HG03520 (cell line): ENCODE results near the gene RSF1.

Experiments
- ATAC-seq: cut with Tn5 transposase; IDR thresholded peaks from one replicate; pipeline ENCODE4 v1.9.1; 2021; ENCODE audit warnings: mild to moderate bottlenecking, moderate library complexity; ENCODE audit not compliant: unreplicated experiment

Gene RSF1

DNA sequence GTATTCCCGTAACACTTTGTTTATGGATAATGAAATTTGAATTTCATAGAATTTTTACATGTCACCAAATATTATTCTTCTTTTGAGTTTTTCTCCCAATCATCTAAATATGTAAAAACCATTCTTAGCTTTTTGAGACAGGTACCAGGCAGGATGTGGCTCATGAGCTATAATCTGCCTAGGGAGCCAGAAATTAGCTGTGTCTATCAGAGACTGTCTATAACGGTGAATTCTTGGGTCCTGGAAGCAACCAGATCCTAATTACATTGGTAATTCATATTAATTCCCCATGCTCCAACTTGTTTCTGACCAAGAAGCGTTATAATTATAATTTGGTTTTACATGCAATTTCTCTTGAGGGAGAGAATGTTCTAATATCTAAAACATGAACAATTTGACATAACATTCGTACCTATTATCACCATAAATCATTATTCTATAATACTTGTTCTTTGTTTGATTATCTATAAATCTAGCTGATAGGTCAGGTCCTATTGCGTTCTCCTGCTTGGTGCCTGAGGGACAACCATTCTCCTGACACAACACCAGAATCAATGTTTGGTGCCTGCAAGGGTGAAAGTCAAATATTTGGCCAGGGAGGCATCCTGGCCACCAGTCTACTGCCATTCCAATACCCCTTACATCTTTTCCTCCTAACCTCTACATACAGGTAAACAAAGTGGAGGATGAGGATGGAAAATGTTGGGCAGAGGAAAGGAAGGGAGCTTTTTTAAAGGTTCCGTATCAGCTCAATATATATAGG, 69.9 kb downstream of the RSF1 start:
- no peak for ATAC-seq

DNA sequence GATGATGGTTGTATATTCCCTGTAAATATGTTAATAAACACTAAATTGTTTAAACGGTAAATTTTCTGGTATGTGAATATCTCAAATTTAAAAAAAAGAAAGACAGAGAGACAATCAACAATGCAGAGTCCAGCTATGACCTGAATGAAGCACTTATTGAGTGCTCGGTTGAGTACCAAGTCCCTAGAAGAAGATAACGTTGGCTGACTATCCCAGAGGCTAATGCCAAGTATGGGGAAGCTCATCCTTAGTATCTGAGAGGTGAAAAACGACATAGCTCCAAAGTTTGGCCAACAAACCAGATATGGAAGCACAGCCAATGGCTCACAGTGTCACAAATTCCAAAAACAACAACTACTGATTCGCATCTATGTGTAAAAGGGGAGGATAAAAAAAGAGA, 71.3 kb downstream of the RSF1 start:
- ATAC-seq, result no peak

DNA sequence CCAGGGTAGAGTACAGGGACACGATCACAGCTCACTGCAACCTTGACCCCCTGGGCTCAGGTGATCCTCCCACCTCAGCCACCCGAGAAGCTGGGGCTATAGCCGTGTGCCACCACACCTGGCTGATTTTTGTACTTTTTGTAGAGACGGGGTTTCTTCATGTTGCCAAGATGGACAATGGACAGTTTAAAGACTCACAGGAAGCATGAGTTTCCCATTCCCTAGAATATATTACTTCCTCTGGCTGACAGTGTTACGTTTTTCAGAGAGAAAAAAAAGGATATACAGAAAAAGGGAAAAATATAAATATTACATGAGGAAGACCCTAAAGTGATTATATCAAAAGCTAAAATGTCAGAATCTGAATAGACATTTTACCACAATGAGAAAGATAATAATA, 72.3 kb downstream of the RSF1 start:
- ATAC-seq, result no peak

DNA sequence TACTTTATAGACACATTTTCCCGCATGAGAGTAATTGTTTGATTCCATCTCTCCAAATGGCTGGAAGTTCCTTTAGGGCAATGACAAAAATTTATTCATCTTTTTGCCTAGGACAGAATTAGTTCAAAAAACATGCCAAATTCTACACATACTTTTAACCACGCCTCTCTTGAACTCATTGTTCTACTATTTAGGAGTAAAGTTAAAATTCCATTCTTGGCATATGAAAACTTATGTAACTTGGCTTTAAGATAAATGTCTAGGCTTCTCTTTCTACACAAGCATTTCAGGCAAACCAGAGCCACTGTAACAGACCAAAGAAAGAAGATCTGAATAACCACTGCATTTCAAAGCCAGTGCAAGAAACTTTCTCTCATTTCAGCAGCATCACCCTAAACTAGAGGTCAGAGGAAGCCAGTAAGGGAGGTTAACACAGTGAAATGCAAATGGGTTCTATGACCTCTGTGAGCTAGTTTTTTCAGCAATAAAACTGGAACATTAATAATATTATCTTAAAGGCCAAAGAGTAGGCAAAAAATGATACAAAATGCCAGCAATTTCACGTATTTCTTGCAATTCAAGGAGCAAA, 73.0 kb downstream of the RSF1 start:
- ATAC-seq, result no peak

DNA sequence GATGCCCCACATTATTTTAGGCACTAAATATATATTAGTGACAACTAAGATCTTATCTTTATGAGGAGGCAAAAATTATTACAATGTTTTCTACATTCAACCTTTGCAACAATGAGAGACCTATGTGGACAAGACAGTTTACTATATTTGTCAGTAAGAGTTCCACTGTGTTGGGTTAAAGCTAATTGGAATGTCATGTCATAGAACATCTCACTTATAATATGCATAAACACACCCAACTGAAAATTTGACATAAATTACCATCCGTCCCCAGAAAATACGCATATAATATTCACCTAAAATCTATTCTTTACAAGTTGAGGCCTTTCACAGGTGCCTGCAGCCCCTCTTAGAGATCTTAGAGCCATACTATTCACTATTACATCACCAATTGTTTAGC, 84.0 kb downstream of the RSF1 start:
- ATAC-seq, result no peak

DNA sequence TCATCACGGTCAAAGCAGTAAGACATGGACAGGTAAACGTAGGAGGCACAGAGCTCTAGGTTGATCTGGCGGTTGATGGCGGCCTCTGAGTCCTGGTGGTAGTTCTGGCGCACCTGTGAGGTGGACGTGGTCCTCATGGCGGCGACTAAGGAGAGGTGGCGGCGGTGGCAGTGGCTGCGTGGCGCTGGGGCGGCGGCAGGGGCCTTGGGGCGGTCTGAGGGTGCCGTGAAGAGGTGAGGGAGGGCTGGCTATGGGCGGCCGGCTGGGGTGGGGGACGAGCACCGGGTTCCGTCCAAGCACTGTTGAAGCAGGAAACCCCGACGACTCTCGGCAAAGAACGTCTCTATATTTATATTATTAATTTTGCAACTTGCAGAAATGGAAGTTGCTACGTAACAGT, 85.6 kb downstream of the RSF1 start:
- no peak for ATAC-seq

DNA sequence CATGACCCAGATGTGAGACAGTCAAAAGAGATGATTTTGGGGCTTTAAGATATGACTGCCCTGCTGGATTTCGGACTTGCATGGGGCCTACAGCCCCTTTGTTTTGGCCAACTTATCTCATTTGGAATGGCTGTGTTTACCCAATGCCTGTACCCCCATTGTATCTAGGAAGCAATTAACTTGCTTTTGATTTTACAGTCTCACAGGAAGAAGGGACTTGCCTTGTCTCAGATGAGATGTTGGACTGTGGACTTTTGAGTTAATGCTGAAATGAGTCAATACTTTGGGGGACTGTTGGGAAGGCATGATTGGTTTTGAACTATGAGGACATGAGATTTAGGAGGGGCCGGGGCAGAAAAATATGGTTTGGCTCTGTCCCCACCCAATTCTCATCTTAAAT, 88.4 kb downstream of the RSF1 start:
- no peak for ATAC-seq

DNA sequence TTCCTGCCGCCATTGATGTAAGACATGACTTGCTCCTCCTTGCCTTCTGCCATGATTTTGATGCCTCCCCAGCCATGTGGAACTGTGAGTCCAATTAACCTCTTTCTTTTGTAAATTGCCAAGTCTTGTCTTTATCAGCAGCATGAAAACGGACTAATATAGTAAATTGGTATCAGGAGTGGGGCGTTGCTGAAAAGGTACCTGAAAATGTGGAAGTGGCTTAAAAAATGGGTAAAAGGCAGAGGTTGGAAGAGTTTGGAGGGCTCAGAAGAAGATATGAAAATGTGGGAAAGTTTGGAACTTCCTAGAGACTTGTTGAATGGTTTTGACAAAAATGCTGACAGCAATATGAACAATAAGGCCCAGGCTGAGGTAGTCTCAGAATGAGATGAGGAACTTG, 89.7 kb downstream of the RSF1 start:
- ATAC-seq, result no peak

DNA sequence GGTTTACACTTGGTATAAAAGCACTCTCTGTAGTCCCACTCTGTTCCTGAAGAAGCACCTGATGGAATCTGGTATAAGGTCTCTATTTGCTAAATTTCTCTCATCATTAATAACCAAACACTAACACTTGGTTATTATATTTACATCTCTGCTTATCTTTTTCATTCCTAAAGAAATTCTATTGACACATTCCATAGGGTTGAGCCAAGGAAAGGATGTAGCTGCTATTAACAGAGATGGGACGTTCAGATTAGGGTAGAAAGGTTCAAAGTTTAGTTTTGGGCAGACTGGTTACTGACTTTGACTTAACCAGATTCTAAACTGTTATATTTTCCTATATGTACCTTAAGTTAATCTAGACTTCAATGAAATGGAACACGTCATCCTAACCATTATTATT, 91.5 kb downstream of the RSF1 start:
- ATAC-seq, result no peak

DNA sequence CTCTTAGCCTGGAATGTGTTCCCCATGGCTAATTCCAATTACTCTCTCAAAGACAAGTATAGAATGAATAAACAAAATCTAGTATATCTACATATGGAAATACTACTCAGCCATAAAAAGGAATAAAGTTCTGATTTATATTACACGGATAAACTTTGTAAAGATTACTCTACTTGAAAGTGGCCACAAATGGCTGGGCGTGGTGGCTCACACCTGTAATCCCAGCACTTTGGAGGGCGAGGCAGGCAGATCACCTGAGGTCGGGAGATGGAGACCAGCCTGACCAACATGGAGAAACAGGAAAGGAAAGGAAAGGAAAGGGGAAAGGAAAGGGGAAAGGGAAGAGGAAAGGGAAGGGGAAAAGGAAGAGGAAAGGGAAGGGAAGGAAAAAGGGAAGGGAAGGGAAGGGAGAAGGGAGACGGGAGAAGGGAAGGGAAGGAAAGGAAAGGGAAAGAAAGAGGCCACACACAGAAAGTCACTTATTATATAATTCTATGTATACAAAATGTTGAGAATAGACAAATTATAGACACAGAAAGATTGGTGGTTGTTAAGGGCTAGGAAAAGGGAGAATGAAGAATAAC, 92.2 kb downstream of the RSF1 start:
- no peak for ATAC-seq

DNA sequence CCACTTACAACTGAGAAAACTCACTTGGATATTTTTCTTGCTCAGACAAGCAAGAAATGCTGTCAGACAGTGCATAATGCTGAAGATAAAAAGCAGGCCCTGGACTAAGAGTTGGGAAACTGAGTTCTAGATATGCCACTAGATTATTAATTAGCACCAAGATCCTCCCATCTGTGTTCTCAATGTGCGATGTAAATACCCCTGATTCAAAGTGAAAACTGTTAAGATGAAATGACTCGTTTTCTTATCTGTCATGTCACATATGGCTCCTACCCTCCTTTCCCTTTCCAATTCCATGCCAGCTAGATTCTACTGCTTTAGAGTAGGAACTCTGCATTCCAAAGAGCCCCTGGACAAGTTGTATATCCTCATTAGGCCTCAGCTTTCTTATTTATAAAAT, 94.0 kb downstream of the RSF1 start:
- no peak for ATAC-seq

DNA sequence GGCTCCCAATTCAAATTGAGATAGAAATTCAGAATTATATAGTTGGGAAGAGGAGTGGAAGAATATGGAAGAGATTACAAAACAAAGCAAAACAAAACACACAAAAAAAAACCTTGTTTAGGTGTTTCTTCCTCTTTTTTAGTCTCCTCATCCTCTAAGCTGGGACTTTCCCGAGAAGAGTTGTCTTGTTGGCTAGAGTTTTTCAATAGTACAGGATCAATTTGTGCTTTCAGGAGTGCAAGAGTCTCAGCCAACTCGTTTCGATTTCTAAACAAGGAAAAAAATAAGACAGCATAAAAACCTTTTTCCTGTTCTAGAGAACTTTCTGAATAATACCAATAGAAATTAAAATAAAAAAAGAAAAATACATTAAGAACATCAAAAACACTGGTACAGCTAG, 95.1 kb downstream of the RSF1 start:
- ATAC-seq, result no peak

DNA sequence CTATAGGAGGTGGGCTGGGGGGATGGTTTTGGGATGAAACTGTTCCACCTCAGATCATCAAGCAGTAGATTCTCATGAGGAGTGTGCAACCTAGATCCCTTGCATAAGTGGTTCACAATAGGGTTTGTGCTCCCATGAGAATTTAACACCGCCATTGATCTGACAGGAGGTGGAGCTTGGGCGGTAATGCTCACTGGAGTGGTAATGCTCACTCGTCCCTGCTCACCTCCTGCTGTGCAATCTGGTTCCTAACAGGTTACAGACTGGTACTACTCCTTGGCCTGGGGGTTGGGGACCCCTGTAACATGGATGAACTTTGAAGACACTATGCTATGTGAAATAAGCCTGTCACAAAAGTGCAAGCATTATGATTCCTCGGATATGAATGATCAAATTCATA, 95.9 kb downstream of the RSF1 start:
- no peak for ATAC-seq

DNA sequence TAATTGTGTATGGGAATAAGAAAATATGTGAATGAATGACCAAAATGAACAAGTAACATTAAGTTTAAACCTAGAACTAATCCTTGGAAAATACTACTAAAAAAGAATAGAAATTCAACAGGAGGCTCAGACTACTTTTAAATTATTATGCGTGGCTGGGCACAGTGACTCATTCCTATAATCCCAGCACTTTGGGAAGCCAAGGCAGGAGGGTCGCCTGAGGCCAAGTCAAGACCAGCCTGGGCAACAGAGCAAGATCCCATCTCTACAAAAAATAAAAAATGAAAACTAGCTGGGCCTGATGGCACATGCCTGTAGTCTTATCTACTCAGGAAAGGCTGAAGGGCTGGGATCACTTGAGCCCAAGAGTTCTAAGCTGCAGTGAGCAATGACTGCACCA, 97.5 kb downstream of the RSF1 start:
- ATAC-seq, result no peak

DNA sequence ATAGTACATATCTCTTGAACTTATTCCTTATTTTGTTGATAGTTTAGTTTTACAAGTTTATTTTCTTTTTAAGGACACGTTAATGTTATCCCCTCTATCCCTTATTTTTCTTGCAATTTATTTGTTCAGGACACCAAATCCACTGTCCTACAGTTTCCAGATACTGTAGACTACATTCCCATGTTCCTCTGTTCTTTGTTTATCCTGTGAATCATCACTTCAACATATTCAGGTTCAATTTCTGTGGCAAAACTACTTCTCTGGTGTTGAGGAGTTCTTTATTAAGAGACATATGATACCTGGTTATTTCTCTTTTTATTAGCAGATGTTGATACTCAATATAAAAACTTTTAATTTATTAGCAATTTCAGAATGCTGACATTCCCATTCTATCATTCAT, 110.2 kb downstream of the RSF1 start:
- ATAC-seq, result no peak

DNA sequence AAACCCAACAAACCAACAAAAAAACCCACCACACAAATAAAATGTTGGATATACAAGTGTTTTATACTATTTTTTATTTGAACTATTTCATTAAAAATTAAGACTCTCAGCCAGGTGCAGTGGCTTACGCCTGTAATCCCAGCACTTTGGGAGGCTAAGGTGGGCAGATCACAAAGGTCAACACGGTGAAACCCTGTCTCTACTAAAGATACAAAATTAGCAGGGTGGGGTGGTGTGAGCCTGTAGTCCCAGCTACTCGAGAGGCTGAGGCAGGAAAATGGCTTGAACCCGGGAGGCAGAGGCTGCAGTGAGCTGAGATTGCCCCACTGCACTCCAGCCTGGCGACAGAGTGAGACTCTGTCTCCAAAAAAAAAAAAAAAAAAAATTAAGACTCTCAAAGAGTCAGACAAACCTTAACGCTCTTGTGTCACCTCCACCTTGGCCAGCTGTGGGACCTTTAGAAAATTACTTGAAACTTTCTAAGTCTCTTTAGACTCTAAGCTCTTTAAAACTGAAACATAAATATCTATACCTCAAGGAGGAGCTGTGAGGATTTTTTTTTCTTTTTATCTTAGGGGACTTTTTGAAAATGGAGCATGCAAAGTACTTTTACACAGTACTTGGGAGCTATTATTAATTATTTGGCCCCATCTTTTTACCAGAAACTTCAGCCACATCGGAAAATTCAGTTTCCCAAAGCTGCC, 114.5 kb downstream of the RSF1 start:
- no peak for ATAC-seq

DNA sequence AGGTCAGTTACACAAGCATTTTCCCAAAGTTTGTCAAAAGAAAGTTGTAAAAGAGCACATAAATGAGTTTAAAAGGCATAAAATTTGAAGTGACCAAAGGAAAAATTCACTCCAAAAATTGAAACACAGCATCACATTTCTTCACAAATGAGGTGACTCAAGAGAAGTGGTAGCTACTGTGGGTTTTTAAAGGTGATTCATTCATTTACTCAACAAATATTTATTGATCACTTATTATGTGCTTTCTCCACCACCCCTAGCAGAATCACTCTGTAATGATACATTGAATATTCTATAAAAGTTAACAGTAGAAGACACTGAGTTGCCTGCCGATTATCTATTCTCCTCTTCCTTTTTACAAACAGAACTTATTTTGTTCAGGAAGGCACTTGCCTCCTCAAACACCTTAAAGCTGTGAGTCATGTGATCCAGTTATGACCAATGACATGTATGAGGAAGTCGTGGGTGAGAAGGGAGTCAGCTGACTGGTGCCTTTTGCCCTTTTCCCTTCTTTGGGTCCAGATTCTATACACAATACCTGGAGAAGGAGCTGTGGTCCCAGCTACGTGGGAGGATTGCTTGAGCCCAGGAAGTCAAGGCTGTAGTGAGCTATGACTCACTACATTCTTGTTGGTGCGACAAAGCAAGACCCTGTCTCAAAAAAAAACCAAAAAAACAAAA, 115.2 kb downstream of the RSF1 start:
- no peak for ATAC-seq

DNA sequence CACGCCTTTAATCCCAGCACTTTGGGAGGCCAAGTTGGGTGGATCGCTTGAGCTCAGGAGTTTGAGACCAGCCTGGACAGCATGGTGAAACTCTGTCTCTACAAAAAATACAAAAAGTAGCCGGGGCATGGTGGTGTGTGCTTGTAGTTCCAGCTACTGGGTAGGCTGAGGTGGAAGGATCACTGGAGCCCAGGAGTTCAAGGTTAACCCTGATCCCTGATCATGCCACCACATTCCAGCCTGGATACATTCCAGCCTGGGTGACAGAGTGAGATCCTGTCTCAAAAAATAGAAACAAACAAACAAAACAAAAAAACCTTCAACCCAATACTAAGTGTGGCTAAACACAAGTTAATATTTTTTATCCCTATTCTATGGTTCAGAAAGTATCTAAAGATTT, 116.5 kb downstream of the RSF1 start:
- no peak for ATAC-seq

DNA sequence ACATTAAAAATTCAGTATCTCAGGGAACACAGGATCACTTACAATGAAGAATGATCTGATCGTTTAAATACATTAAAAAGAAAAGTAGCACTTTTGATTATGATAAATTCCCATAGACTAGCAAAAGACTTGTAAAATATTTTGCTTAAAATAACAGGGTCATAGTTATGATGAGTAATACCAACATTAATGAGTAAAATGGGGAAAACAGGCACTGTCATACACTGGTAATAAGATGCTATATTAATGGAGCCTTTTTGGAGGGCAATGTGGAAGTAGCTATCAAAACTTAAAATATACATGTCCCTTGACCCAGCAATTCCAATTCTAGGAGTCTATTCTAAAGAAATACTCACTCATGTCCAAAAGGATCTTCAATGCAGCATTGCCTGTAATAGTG, 121.1 kb downstream of the RSF1 start:
- ATAC-seq, result no peak

DNA sequence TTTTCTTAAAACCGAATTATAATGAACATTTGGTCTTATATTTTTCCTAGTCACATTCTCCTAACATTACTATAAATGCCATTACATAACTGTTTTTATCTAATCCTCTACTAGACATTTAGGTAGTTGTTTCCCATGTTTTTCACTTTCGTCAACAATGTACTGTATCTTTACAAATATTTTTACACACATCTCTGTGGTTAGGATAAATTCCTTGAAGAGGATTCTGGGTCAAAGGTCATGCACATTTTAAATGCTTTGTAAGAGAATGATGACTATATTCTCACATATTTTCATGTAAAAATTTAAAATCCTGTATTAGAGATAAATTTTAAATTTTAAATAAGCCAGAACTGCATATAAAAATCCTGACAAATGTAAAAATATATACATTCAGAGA, 121.6 kb downstream of the RSF1 start:
- no peak for ATAC-seq

DNA sequence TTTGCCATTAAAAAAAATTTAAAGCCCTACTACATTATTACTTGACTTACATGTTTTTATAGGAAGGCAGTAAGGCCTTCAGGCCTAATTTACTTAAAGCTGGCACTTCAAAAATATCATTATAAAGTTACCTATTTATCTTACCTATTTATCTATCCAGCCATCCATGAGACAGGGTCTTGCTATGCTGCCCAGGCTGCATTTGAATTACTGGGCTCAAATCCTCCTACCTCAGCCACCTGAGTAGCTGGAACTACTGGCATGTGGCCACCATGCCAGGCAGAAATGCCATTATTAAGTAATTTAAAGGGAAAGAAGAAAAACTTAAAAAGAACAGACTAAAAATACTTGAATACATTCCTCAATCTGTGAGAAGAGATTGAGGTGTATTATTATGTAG, 122.7 kb downstream of the RSF1 start:
- no peak for ATAC-seq
